Measurements from ENCODE around the gene DLGAP3. TPM values are rescaled to one million over a fixed set of nuclear protein-coding genes. Genes with fewer than 3 reads are reported as not detected.

The DLGAP3 gene
- total and polyA plus RNA-seq, 2 of the 13 experiments (the other 11 are each of a cell fraction or from before 2014, with no cell fraction given): 0.03 to 0.04 TPM

GRCh38 chr1:34865981-34866761 is 63.3 kb downstream of the DLGAP3 start (continued):
- TF ChIP-seq SIX1 (CRISPR knock-in tag; IDR thresholded peaks at IDR 0.05; ENCODE audit: borderline replicate concordance) (no peak), ZNF546 (CRISPR knock-in tag; conservative IDR thresholded peaks at IDR 0.05) (no peak), RFX1 (IDR thresholded peaks at IDR 0.05) (no peak), FOXJ3 (CRISPR knock-in tag; IDR thresholded peaks at IDR 0.05; ENCODE audit: borderline replicate concordance) (no peak), RXRB (CRISPR knock-in tag; IDR thresholded peaks at IDR 0.05; ENCODE audit: borderline replicate concordance) (peak; percentile 31; the same call in 1 of the 2 replicates), HOXD1 (CRISPR knock-in tag; IDR thresholded peaks at IDR 0.05) (no peak; the same call in 1 of the 2 replicates), ZNF556 (CRISPR knock-in tag; IDR thresholded peaks at IDR 0.05; ENCODE audit: borderline replicate concordance) (no peak), CCDC6 (CRISPR knock-in tag; IDR thresholded peaks at IDR 0.05) (no peak), ZGPAT (CRISPR knock-in tag; IDR thresholded peaks at IDR 0.05) (peak; percentile 62; the same call in 1 of the 2 replicates), ZNF460 (CRISPR knock-in tag; IDR thresholded peaks at IDR 0.05; ENCODE audit: borderline replicate concordance) (no peak), SMAD1 (CRISPR knock-in tag; IDR thresholded peaks at IDR 0.05; ENCODE audit: borderline replicate concordance, low read depth) (no peak), ZBTB3 (CRISPR knock-in tag; IDR thresholded peaks at IDR 0.05; ENCODE audit: borderline replicate concordance, low read depth) (no peak), GPBP1L1 (CRISPR knock-in tag; IDR thresholded peaks at IDR 0.05) (no peak), E2F2 (CRISPR knock-in tag; IDR thresholded peaks at IDR 0.05; ENCODE audit: borderline replicate concordance) (no peak), ZNF577 (CRISPR knock-in tag; IDR thresholded peaks at IDR 0.05; ENCODE audit: borderline replicate concordance, low read depth) (no peak), CENPX (CRISPR knock-in tag; IDR thresholded peaks at IDR 0.05) (no peak), KIAA2018 (CRISPR knock-in tag; IDR thresholded peaks at IDR 0.05; ENCODE audit: borderline replicate concordance) (no peak)

All from HepG2 (cell line).